Neural cell (in vitro differentiated cells): ENCODE results near the gene HABP4. TPM values are rescaled to one million over a fixed set of nuclear protein-coding genes. Genes with fewer than 3 reads are reported as not detected.

Source experiments
- H2AFZ ChIP-seq: fragments of 200-600, 300-800 bp; sonication (generic), shearing (Covaris generic); 2 replicates; pipeline ENCODE4 v1.6.0; 2014; ENCODE audit warnings: low read depth, mild to moderate bottlenecking, antibody characterized with exemption, low read length, moderate library complexity
- H3F3A ChIP-seq: fragments of 200-600 bp; shearing (Covaris generic); 2 replicates; pipeline ENCODE4 v1.6.1; 2016; ENCODE audit warnings: mild to moderate bottlenecking, moderate library complexity, mixed read lengths, antibody characterized with exemption, low read length; ENCODE audit not compliant: insufficient read depth, poor library complexity, severe bottlenecking
- H3K27ac ChIP-seq: fragments of 200-600, 300-800 bp; sonication (generic), shearing (Covaris generic); 2 replicates; pipeline ENCODE4 v1.5.1; 2014; ENCODE audit warnings: mild to moderate bottlenecking, low read length, moderate library complexity
- H3K27me3 ChIP-seq: fragments of 300-800, 200-600 bp; sonication (generic), shearing (Covaris generic); 2 replicates; pipeline ENCODE4 v1.6.0; 2014; ENCODE audit warnings: mild to moderate bottlenecking, low read depth, low read length, moderate library complexity; ENCODE audit not compliant: insufficient read depth
- H3K36me3 ChIP-seq: fragments of 300-800, 200-600 bp; sonication (generic), shearing (Covaris generic); 2 replicates; pipeline ENCODE4 v1.5.1; 2014; ENCODE audit warnings: mild to moderate bottlenecking, antibody characterized with exemption, low read length, moderate library complexity; ENCODE audit not compliant: insufficient read depth
- H3K4me2 ChIP-seq: fragments of 300-800, 200-600 bp; sonication (generic), shearing (Covaris generic); 2 replicates; pipeline ENCODE4 v1.6.0; 2014; ENCODE audit warnings: mild to moderate bottlenecking, low read length
- H3K4me3 ChIP-seq: fragments of 300-800, 200-600 bp; sonication (generic), shearing (Covaris generic); 2 replicates; pipeline ENCODE4 v1.5.1; 2014; ENCODE audit warnings: mild to moderate bottlenecking, low read length, moderate library complexity
- H3K79me2 ChIP-seq: fragments of 200-600 bp; shearing (Covaris generic); replicated peaks from 2 replicates; pipeline ENCODE4 v1.6.0; 2014; ENCODE audit warnings: mild to moderate bottlenecking, low read length, moderate library complexity; ENCODE audit not compliant: insufficient read depth
- H3K9ac ChIP-seq: fragments of 300-800, 200-600 bp; sonication (generic), shearing (Covaris generic); 2 replicates; pipeline ENCODE4 v1.6.1; 2016; ENCODE audit warnings: mild to moderate bottlenecking, low read length, mixed read lengths
- H3K9me2 ChIP-seq: fragments of 200-600 bp; shearing (Covaris generic); 2 replicates; pipeline ENCODE4 v1.6.1; 2016; ENCODE audit warnings: mild to moderate bottlenecking, low read length, mixed read lengths; ENCODE audit not compliant: insufficient read depth
- H3K9me3 ChIP-seq: fragments of 200-600, 300-800 bp; sonication (generic), shearing (Covaris generic); 2 replicates; pipeline ENCODE4 v1.6.1; 2016; ENCODE audit warnings: mild to moderate bottlenecking, mixed run types, low read length, moderate library complexity, mixed read lengths
- H4K20me1 ChIP-seq: fragments of 200-600 bp; shearing (Covaris generic); 2 replicates; pipeline ENCODE4 v1.6.1; 2016; ENCODE audit warnings: mild to moderate bottlenecking, mixed run types; ENCODE audit not compliant: insufficient read depth
- CTCF ChIP-seq: fragments of 450-650 bp; IDR thresholded peaks from 2 replicates; pipeline ENCODE4 v1.5.1; 2014; ENCODE audit warnings: antibody characterized with exemption, mild to moderate bottlenecking, moderate library complexity; ENCODE audit not compliant: poor library complexity, severe bottlenecking
- EP300 ChIP-seq: fragments of 450-650 bp; conservative IDR thresholded peaks from 2 replicates; pipeline ENCODE4 v1.6.1; 2014; ENCODE audit warnings: antibody characterized with exemption, mild to moderate bottlenecking, moderate library complexity; ENCODE audit not compliant: poor library complexity, severe bottlenecking
- EZH2 ChIP-seq: fragments of 200-600, 300-800 bp; shearing (Covaris generic), sonication (generic); IDR thresholded peaks from 2 replicates; pipeline ENCODE4 v1.6.1; 2014; ENCODE audit warnings: antibody characterized with exemption, low read length, borderline replicate concordance, mild to moderate bottlenecking; ENCODE audit not compliant: insufficient read depth, poor library complexity, severe bottlenecking
- MXI1 ChIP-seq: fragments of 450-650 bp; conservative IDR thresholded peaks from 2 replicates; pipeline ENCODE4 v1.6.1; 2014; ENCODE audit warnings: antibody characterized with exemption, mild to moderate bottlenecking; ENCODE audit not compliant: poor library complexity, severe bottlenecking
- POLR2AphosphoS5 ChIP-seq: IDR thresholded peaks from 2 replicates; pipeline ENCODE4 v1.6.1; 2012
- RAD21 ChIP-seq: fragments of 450-650 bp; conservative IDR thresholded peaks from 2 replicates; pipeline ENCODE4 v1.6.1; 2014; ENCODE audit warnings: antibody characterized with exemption, mild to moderate bottlenecking, moderate library complexity
- REST ChIP-seq: IDR thresholded peaks from 2 replicates; pipeline ENCODE4 v1.6.1; 2012; ENCODE audit warnings: borderline replicate concordance
- SMC3 ChIP-seq: fragments of 450-650 bp; conservative IDR thresholded peaks from 2 replicates; pipeline ENCODE4 v1.6.1; 2014; ENCODE audit warnings: antibody characterized with exemption, mild to moderate bottlenecking, moderate library complexity; ENCODE audit not compliant: poor library complexity
- TAF1 ChIP-seq: IDR thresholded peaks from 2 replicates; pipeline ENCODE4 v1.6.1; 2012; ENCODE audit warnings: low read depth
- polyA plus RNA-seq: library from polyadenylated mRNA; depleted of rRNA; stranded (reverse); fragments of >200 nt; gene quantifications from 2 replicates; pipeline ENCODE4 v1.2.3, GENCODE V29; 2014

HABP4 gene
- polyA plus RNA-seq, 1 donor from 2014 or later = 14.7 TPM

- H4K20me1 ChIP-seq = no peaks in the 10 kb centered on the region
- no peaks in the 10 kb centered on the region for H3K9me2 ChIP-seq
- no peaks in the 10 kb centered on the region for H3K36me3 ChIP-seq
- TF ChIP-seq TAF1 = no peak
- no peak for TF ChIP-seq EP300
- no peak for TF ChIP-seq REST
- no peak for TF ChIP-seq POLR2AphosphoS5
- TF ChIP-seq CTCF = no peak
- no peak for TF ChIP-seq EZH2
- TF ChIP-seq MXI1 = no peak
- TF ChIP-seq SMC3 = no peak
- no peak for TF ChIP-seq RAD21
- H3K9ac ChIP-seq = no peak overlapping the region
- H3K4me2 ChIP-seq = no peak overlapping the region
- no peaks in the 10 kb centered on the region for H3K79me2 ChIP-seq
- no peaks in the 10 kb centered on the region for H3F3A ChIP-seq
- no peak overlapping the region for H3K4me3 ChIP-seq
- H3K27ac ChIP-seq = no peak overlapping the region
- H3K9me3 ChIP-seq = no peaks in the 10 kb centered on the region
- no peaks in the 10 kb centered on the region for H3K27me3 ChIP-seq
- H2AFZ ChIP-seq = no peak overlapping the region
Measured at GRCh38 chr9:96482476-96482875, 32.5 kb downstream of the HABP4 start.

GRCh38 chr9:96483197-96483596 lies 33.2 kb downstream of the HABP4 start:
- Histone ChIP-seq H3K27ac (no peak overlapping the region), H3K4me2 (no peak overlapping the region), H3K4me3 (no peak overlapping the region), H4K20me1 (no peaks in the 10 kb centered on the region), H3K9me2 (no peaks in the 10 kb centered on the region), H3F3A (no peaks in the 10 kb centered on the region), H3K27me3 (no peaks in the 10 kb centered on the region), H3K9me3 (no peaks in the 10 kb centered on the region), H3K79me2 (no peaks in the 10 kb centered on the region), H3K36me3 (peaks cover 2% of the 10 kb centered on the region), H2AFZ (no peak overlapping the region), H3K9ac (no peak overlapping the region)
- no peak for TF ChIP-seq TAF1
- no peak for TF ChIP-seq EZH2
- no peak for TF ChIP-seq POLR2AphosphoS5
- TF ChIP-seq MXI1 = no peak
- TF ChIP-seq RAD21 = no peak
- TF ChIP-seq CTCF = no peak
- no peak for TF ChIP-seq REST
- no peak for TF ChIP-seq EP300
- no peak for TF ChIP-seq SMC3
